ELF-1 (cell line): ENCODE results near the gene NUDT8.
"Not testable (repeated sequence)": the region's sequence is repeated elsewhere in the genome, so short reads cannot be mapped to it uniquely, and the experiment has no call there.

Experiments
- DNase-seq: peaks from one replicate; pipeline ENCODE4 v3.0.0-alpha.2; 2016; ENCODE audit warnings: low read depth, low spot score

The NUDT8 gene

GRCh38 chr11:67613313-67613959 is 16.3 kb downstream of the NUDT8 start:
- no peak for DNase-seq

- DNase-seq = no peak
Observed at GRCh38 chr11:67612751-67613150, 17.0 kb downstream of the NUDT8 start.

GRCh38 chr11:67611704-67612587 is 17.8 kb downstream of the NUDT8 start:
- no peak for DNase-seq

- DNase-seq = no peak
Observed at GRCh38 chr11:67611165-67611564, 18.6 kb downstream of the NUDT8 start.

GRCh38 chr11:67610302-67610868 is 19.4 kb downstream of the NUDT8 start:
- DNase-seq = no peak

GRCh38 chr11:67609316-67609715 is 20.4 kb downstream of the NUDT8 start:
- DNase-seq = no peak

GRCh38 chr11:67608486-67608885 is 21.3 kb downstream of the NUDT8 start:
- no peak for DNase-seq

- no peak for DNase-seq
Observed at GRCh38 chr11:67607507-67607906, 22.2 kb downstream of the NUDT8 start.

- DNase-seq = peak; percentile 98
Observed at GRCh38 chr11:67606492-67607295, 23.0 kb downstream of the NUDT8 start, which contains the start of gene NDUFV1. Gene NDUFV1, plus strand, starts transcription at chr11:67606936. Its CDS starts 69 bp downstream, at chr11:67607005.

GRCh38 chr11:67606093-67606491 is 23.6 kb downstream of the NUDT8 start:
- DNase-seq = no peak

- DNase-seq = no peak
Observed at GRCh38 chr11:67605231-67606011, 24.3 kb downstream of the NUDT8 start.

GRCh38 chr11:67604815-67605214 is 24.9 kb downstream of the NUDT8 start:
- DNase-seq = no peak

- not testable (repeated sequence) for DNase-seq
Observed at GRCh38 chr11:67604119-67604518, 25.6 kb downstream of the NUDT8 start.

- no peak for DNase-seq
Observed at GRCh38 chr11:67601098-67601497, 28.6 kb downstream of the NUDT8 start.

- no peak for DNase-seq
Observed at GRCh38 chr11:67600324-67601029, 29.3 kb downstream of the NUDT8 start.

GRCh38 chr11:67599149-67599548 is 30.6 kb downstream of the NUDT8 start:
- DNase-seq = no peak

- not testable (repeated sequence) for DNase-seq
Observed at GRCh38 chr11:67597963-67598362, 31.8 kb downstream of the NUDT8 start.

GRCh38 chr11:67597458-67597857 is 32.3 kb downstream of the NUDT8 start:
- not testable (repeated sequence) for DNase-seq

GRCh38 chr11:67596753-67597300 is 32.9 kb downstream of the NUDT8 start:
- no peak for DNase-seq

- no peak for DNase-seq
Observed at GRCh38 chr11:67594480-67594879, 35.3 kb downstream of the NUDT8 start.
